Thoracic aorta endothelial cell (primary cell): ENCODE measurements around the gene ZGLP1. TPM values are rescaled to one million over a fixed set of nuclear protein-coding genes. Genes with fewer than 3 reads are reported as not detected.

Experiments
- small RNA-seq: library from RNA; depleted of rRNA; stranded (forward); fragments of <200 nt; gene quantifications from one replicate; pipeline ENCODE3, GENCODE V24; 2012
- total RNA-seq: library from RNA; depleted of rRNA; stranded (reverse); fragments of >200 nt; gene quantifications from 2 replicates; pipeline ENCODE4 v1.2.3, GENCODE V29; 2012

ZGLP1 gene
- total RNA-seq = 0.27 and 0.79 TPM in 2 replicates

GRCh38 chr19:10309423-10309822, at the start of gene ZGLP1:
TSS of gene ZGLP1 (minus strand) at chr19:10309815.

GRCh38 chr19:10339380-10339960, 29.9 kb upstream of the ZGLP1 start, which contains the start of gene ICAM3:
TSS of gene ICAM3 (minus strand) at chr19:10339624. CDS start at chr19:10339614, 10 bp downstream.

GRCh38 chr19:10332965-10333757, 23.5 kb upstream of the ZGLP1 start, which contains the start of gene RAVER1:
TSS of gene RAVER1 (minus strand) at chr19:10333529. CDS start at chr19:10333507, 22 bp downstream.

GRCh38 chr19:10315335-10316214, 6.0 kb upstream of the ZGLP1 start, which contains the start of gene FDX2:
TSS of gene FDX2 (minus strand) at chr19:10316015. CDS start at chr19:10315996, 19 bp downstream.

GRCh38 chr19:10289836-10290356, 19.7 kb downstream of the ZGLP1 start, which contains the start of gene ICAM5:
TSS of gene ICAM5 (plus strand) at chr19:10289952. CDS start at chr19:10290044, 92 bp downstream.

GRCh38 chr19:10286803-10287737, 22.5 kb downstream of the ZGLP1 start, which contains the start of gene ICAM4:
TSS of gene ICAM4 (plus strand) at chr19:10286955. CDS start at chr19:10287013, 58 bp downstream.

GRCh38 chr19:10270616-10271394, 38.8 kb downstream of the ZGLP1 start, which contains the start of gene ICAM1:
TSS of gene ICAM1 (plus strand) at chr19:10271120. CDS start at chr19:10271160, 40 bp downstream.

Small RNA genes lying within 50 kb of the gene (small RNA-seq; reads per million reads assigned to genes)
- gene AC011511.1 (not detected), gene AC011511.4 (not detected)

Other genes with a start within 250 kb of the ZGLP1 start
- 15.4 and 15.6 TPM in 2 replicates for gene SHFL, start 223.5 kb downstream of the ZGLP1 start, total RNA-seq
- 0.13 TPM in 1 of 2 replicates, not detected in the other for gene ANGPTL6, start 207.1 kb downstream of the ZGLP1 start, total RNA-seq
- gene PPAN, start 203.5 kb downstream of the ZGLP1 start, total RNA-seq = 25.0 and 31.6 TPM in 2 replicates
- 1.7 and 2.3 TPM in 2 replicates for gene P2RY11, start 198.1 kb downstream of the ZGLP1 start, total RNA-seq
- gene EIF3G, start 189.9 kb downstream of the ZGLP1 start, total RNA-seq = 184 and 204 TPM in 2 replicates
- 107 and 119 TPM in 2 replicates for gene DNMT1, start 114.9 kb downstream of the ZGLP1 start, total RNA-seq
- gene S1PR2, start 78.5 kb downstream of the ZGLP1 start, total RNA-seq = 0.53 and 0.65 TPM in 2 replicates
- gene MRPL4, start 57.6 kb downstream of the ZGLP1 start, total RNA-seq = 48.1 and 61.8 TPM in 2 replicates
- gene ICAM1, start 38.7 kb downstream of the ZGLP1 start, total RNA-seq = 8.5 and 16.2 TPM in 2 replicates
- 0.29 and 0.40 TPM in 2 replicates for gene ICAM4, start 22.9 kb downstream of the ZGLP1 start, total RNA-seq
- gene ICAM5, start 19.9 kb downstream of the ZGLP1 start, total RNA-seq = 0.29 TPM in 1 of 2 replicates, not detected in the other
- gene FDX2, start 6.2 kb upstream of the ZGLP1 start, total RNA-seq = 14.3 and 18.0 TPM in 2 replicates
- 13.8 and 21.3 TPM in 2 replicates for gene RAVER1, start 23.7 kb upstream of the ZGLP1 start, total RNA-seq
- gene ICAM3, start 29.8 kb upstream of the ZGLP1 start, total RNA-seq = 5.1 and 7.8 TPM in 2 replicates
- 76.1 and 76.9 TPM in 2 replicates for gene TYK2, start 70.8 kb upstream of the ZGLP1 start, total RNA-seq
- gene CDC37, start 93.7 kb upstream of the ZGLP1 start, total RNA-seq = 237 and 265 TPM in 2 replicates
- gene PDE4A, start 110.7 kb upstream of the ZGLP1 start, total RNA-seq = 3.9 and 5.7 TPM in 2 replicates
- gene KEAP1, start 193.5 kb upstream of the ZGLP1 start, total RNA-seq = 59.3 and 65.0 TPM in 2 replicates
- gene S1PR5, start 207.6 kb upstream of the ZGLP1 start, total RNA-seq = not detected in 2 replicates
- gene ATG4D, start 234.1 kb upstream of the ZGLP1 start, total RNA-seq = 10.3 and 10.8 TPM in 2 replicates